ENCODE data around the gene GJD4.
A peak's percentile ranks its signal among the peaks of the same experiment; 100 is the strongest.

GJD4 gene

GRCh38 chr10:35631404-35631803 lies 26.3 kb downstream of the GJD4 start:
- DNase-seq (ENCODE audit: low spot score): no peak

- DNase-seq (ENCODE audit: low spot score): no peak
These were observed 26.9 kb downstream of the GJD4 start for GRCh38 chr10:35632027-35632426.

- DNase-seq (ENCODE audit: low spot score): no peak
These were observed 28.2 kb downstream of the GJD4 start for GRCh38 chr10:35633006-35633980.

GRCh38 chr10:35635576-35635975 lies 30.4 kb downstream of the GJD4 start:
- DNase-seq (ENCODE audit: low spot score): peak; percentile 83

GRCh38 chr10:35636956-35637355 lies 31.8 kb downstream of the GJD4 start:
- no peak for DNase-seq (ENCODE audit: low spot score)

- no peak for DNase-seq (ENCODE audit: low spot score)
These were observed 32.3 kb downstream of the GJD4 start for GRCh38 chr10:35637462-35637861.

- no peak for DNase-seq (ENCODE audit: low spot score)
These were observed 33.0 kb downstream of the GJD4 start for GRCh38 chr10:35638101-35638500.

GRCh38 chr10:35639021-35639727 lies 34.0 kb downstream of the GJD4 start:
- DNase-seq (ENCODE audit: low spot score): no peak

GRCh38 chr10:35639728-35640401 lies 34.7 kb downstream of the GJD4 start:
- DNase-seq (ENCODE audit: low spot score): no peak

GRCh38 chr10:35640474-35640873 lies 35.3 kb downstream of the GJD4 start:
- DNase-seq (ENCODE audit: low spot score): no peak

GRCh38 chr10:35640951-35641675 lies 36.0 kb downstream of the GJD4 start:
- no peak for DNase-seq (ENCODE audit: low spot score)

GRCh38 chr10:35641676-35642034 lies 36.5 kb downstream of the GJD4 start:
- DNase-seq (ENCODE audit: low spot score): no peak

- peak; percentile 66 for DNase-seq (ENCODE audit: low spot score)
These were observed 37.1 kb downstream of the GJD4 start, which contains the start of gene FZD8 for GRCh38 chr10:35642035-35642792. FZD8 (minus strand) TSS chr10:35642296; CDS start chr10:35641429, 867 bp downstream.

GRCh38 chr10:35642793-35643114 lies 37.6 kb downstream of the GJD4 start:
- no peak for DNase-seq (ENCODE audit: low spot score)

GRCh38 chr10:35643151-35644049 lies 38.3 kb downstream of the GJD4 start:
- no peak for DNase-seq (ENCODE audit: low spot score)

- no peak for DNase-seq (ENCODE audit: low spot score)
These were observed 39.2 kb downstream of the GJD4 start for GRCh38 chr10:35644050-35644950.

- DNase-seq (ENCODE audit: low spot score): no peak
These were observed 45.8 kb downstream of the GJD4 start for GRCh38 chr10:35650894-35651293.

- no peak for DNase-seq (ENCODE audit: low spot score)
These were observed 47.7 kb downstream of the GJD4 start for GRCh38 chr10:35652824-35653223.

- no peak for DNase-seq (ENCODE audit: low spot score)
These were observed 52.5 kb downstream of the GJD4 start for GRCh38 chr10:35657621-35658020.
